Vagina (tissue), 2 donors: ENCODE measurements around the gene RPGR. TPM values are rescaled to one million over a fixed set of nuclear protein-coding genes. Genes with fewer than 3 reads are reported as not detected.
A peak's percentile ranks its signal among the peaks of the same experiment; 100 is the strongest.

Experiments used
- DNase-seq, 2 donors: peaks; one replicate each; pipeline ENCODE4 v3.0.0-alpha.2; 2017; ENCODE audit errors: extremely low spot score in 2 of 2
- H3K27ac ChIP-seq: fragments of 200-600 bp; sonication (generic); one replicate; pipeline ENCODE4 v1.5.1; 2019
- H3K27me3 ChIP-seq: fragments of 200-600 bp; sonication (generic); one replicate; pipeline ENCODE4 v1.5.1; 2019
- H3K36me3 ChIP-seq, 2 donors: fragments of 200-600 bp; sonication (generic); one replicate each; pipeline ENCODE4 v1.5.1; 2017 to 2019
- H3K4me1 ChIP-seq: fragments of 200-600 bp; sonication (generic); one replicate; pipeline ENCODE4 v1.5.1; 2019
- H3K4me3 ChIP-seq, 2 donors: fragments of 200-600 bp; sonication (generic); 1 replicate in 1 of 2; 2 replicates in 1 of 2; pipeline ENCODE4 v1.5.1; 2016 to 2019
- H3K9me3 ChIP-seq: fragments of 200-600 bp; sonication (generic); one replicate; pipeline ENCODE4 v1.5.1; 2019
- POLR2A ChIP-seq, 2 donors: fragments of 450-650 bp; IDR thresholded peaks; one replicate each; pipeline ENCODE4 v1.6.1; 2017; ENCODE audit warnings: antibody characterized with exemption in 2 of 2, mild to moderate bottlenecking in 2 of 2, moderate library complexity in 2 of 2
- POLR2AphosphoS5 ChIP-seq, 2 donors: sonication (generic); formaldehyde crosslinking; IDR thresholded peaks; one replicate each; pipeline ENCODE4 v1.9.0; 2017; ENCODE audit warnings: antibody characterized with exemption in 2 of 2, mild to moderate bottlenecking in 2 of 2, low read depth in 1 of 2; ENCODE audit not compliant: insufficient read depth in 1 of 2
- intact Hi-C: fragments of 100-400 bp; cut with DNase I; formaldehyde crosslinking; loops from one replicate; pipeline ENCODE4 v1.15.1; 2023
- total RNA-seq: library from RNA; depleted of rRNA; stranded (reverse); fragments of >200 nt; gene quantifications from one replicate; pipeline ENCODE4 v1.2.3, GENCODE V29; 2016
- TF ChIP-seq, protein P1 (sequence below), 3 experiments: fragments of 450-650 bp in 2 of 3; fragments of 200-600 bp in 1 of 3; sonication (generic) in 1 of 3; IDR thresholded peaks; one replicate each; pipeline ENCODE4 v1.5.1; 2017 to 2019; ENCODE audit warnings: antibody characterized with exemption in 3 of 3, mild to moderate bottlenecking in 2 of 3, moderate library complexity in 2 of 3

Gene RPGR
- total RNA-seq, 1 donor from 2014 or later = 15.0 TPM

DNA sequence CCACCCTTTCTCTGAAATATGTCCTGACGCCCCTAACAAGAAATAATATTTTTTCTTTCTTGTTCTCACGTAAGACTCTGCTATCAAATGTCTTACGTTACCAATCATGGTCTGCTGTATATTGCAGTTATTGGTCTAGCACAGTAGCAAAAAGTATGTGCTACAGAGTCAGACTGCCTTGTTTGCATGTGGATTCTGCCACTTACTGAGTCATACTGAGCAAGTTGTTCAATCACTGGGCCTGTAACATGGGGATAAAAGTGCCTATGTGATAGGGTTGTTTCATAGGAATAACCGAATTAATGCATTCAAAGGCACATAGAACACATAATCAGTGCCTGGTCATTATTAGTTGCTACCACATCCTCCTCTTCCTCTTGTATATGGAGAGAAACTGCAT, 14.1 kb downstream of the RPGR start:
- no peaks in the 10 kb centered on the region for H3K36me3 ChIP-seq
- intact Hi-C loops = no loop called here

DNA sequence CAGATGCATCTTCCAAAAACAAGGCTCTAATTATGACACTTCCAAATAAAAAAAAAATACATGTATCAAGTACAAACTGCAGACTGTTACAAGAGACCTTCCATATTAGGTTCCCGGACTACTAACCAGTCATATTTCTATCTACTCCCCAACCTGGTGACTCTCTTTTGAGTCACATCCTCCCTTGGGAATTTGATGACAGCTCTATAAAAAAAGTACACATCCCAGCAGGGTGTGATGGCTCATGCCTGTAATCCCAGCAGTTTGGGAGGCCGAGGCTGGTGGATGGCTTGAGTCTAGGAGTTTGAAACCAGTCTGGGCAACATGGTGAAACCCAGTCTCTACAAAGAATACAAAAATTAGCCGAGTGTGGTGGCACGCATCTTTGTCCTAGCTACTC, 14.9 kb downstream of the RPGR start:
- intact Hi-C loops = no loop called here

More for the DNA sequence above, 14.1 kb downstream of the RPGR start:
- Histone ChIP-seq H3K9me3 (no peaks in the 10 kb centered on the region), H3K4me1 (no peaks in the 10 kb centered on the region), H3K27me3 (no peaks in the 10 kb centered on the region), H3K4me3 (no peak overlapping the region), H3K27ac (no peak overlapping the region)
- DNase-seq = no peak
- TF ChIP-seq, protein P1, sequence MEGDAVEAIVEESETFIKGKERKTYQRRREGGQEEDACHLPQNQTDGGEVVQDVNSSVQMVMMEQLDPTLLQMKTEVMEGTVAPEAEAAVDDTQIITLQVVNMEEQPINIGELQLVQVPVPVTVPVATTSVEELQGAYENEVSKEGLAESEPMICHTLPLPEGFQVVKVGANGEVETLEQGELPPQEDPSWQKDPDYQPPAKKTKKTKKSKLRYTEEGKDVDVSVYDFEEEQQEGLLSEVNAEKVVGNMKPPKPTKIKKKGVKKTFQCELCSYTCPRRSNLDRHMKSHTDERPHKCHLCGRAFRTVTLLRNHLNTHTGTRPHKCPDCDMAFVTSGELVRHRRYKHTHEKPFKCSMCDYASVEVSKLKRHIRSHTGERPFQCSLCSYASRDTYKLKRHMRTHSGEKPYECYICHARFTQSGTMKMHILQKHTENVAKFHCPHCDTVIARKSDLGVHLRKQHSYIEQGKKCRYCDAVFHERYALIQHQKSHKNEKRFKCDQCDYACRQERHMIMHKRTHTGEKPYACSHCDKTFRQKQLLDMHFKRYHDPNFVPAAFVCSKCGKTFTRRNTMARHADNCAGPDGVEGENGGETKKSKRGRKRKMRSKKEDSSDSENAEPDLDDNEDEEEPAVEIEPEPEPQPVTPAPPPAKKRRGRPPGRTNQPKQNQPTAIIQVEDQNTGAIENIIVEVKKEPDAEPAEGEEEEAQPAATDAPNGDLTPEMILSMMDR (IDR thresholded peaks at IDR 0.05) = no peak
- TF ChIP-seq POLR2AphosphoS5 (IDR thresholded peaks at IDR 0.05; ENCODE audit: insufficient read depth in 1 of 2, low read depth in 1 of 2) (no peak), POLR2A (IDR thresholded peaks at IDR 0.05) (no peak)

DNA sequence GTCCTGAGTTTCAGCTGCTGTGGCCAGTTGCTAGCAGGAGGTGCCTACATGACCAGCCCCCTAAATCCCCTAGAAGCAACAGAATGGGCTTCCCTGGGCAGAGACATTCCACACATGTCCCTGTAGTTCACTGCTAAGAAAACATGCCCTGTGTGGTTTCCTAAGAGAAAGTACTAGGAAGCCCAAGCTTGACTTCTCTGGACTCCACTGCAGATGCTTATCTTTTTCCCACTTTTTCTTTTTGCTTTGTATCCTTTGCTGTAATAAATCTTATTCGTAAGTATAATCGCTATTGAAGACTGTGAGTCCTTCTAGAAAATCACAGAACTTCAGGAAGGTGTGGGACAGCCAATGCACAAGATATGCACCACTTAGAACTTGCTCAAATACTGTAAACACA, 15.6 kb downstream of the RPGR start:
- DNase-seq = no peak
- Histone ChIP-seq H3K4me3 (no peak overlapping the region), H3K27me3 (no peaks in the 10 kb centered on the region), H3K36me3 (no peaks in the 10 kb centered on the region), H3K4me1 (no peaks in the 10 kb centered on the region), H3K9me3 (no peaks in the 10 kb centered on the region), H3K27ac (no peak overlapping the region)
- intact Hi-C loops = no loop called here
- TF ChIP-seq, protein P1 (IDR thresholded peaks at IDR 0.05) = no peak
- TF ChIP-seq POLR2A (IDR thresholded peaks at IDR 0.05) (no peak), POLR2AphosphoS5 (IDR thresholded peaks at IDR 0.05; ENCODE audit: insufficient read depth in 1 of 2, low read depth in 1 of 2) (no peak)

More for the DNA sequence above, 14.9 kb downstream of the RPGR start:
- no peak for TF ChIP-seq POLR2AphosphoS5 (IDR thresholded peaks at IDR 0.05; ENCODE audit: insufficient read depth in 1 of 2, low read depth in 1 of 2)
- TF ChIP-seq, protein P1 (IDR thresholded peaks at IDR 0.05) = no peak
- no peak for TF ChIP-seq POLR2A (IDR thresholded peaks at IDR 0.05)
- Histone ChIP-seq H3K9me3 (no peaks in the 10 kb centered on the region), H3K27ac (no peak overlapping the region), H3K4me3 (no peak overlapping the region), H3K36me3 (no peaks in the 10 kb centered on the region), H3K4me1 (no peaks in the 10 kb centered on the region), H3K27me3 (no peaks in the 10 kb centered on the region)
- no peak for DNase-seq

DNA sequence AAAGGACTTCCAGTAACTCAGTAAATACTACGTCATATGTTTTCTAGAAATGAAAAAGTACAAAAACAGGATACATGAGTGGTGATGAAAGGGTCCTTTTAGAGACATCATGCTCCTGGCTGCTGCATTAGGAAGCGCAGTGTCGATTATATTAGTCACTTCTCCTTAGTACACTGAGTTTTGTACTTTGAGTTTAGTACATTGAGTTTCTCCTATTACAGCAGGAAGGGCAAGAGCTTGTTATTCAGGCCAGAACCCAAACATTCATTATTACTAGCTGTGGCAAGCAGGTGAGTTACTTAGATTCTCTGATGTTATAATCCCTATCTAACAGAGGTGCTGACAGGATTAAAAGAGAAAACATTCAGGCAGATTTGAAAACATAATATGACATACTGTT, 21.3 kb downstream of the RPGR start:
- no peak overlapping the region for H3K27ac ChIP-seq
- H3K36me3 ChIP-seq = no peaks in the 10 kb centered on the region
- intact Hi-C loops = no loop called here
- TF ChIP-seq POLR2AphosphoS5 (IDR thresholded peaks at IDR 0.05; ENCODE audit: insufficient read depth in 1 of 2, low read depth in 1 of 2) = peak in 1 of 2 donors; percentile 78
- no peak for TF ChIP-seq POLR2A (IDR thresholded peaks at IDR 0.05)
- TF ChIP-seq, protein P1 (IDR thresholded peaks at IDR 0.05) = no peak
- no peak overlapping the region for H3K4me3 ChIP-seq
- no peaks in the 10 kb centered on the region for H3K27me3 ChIP-seq
- DNase-seq = no peak
- H3K4me1 ChIP-seq = no peaks in the 10 kb centered on the region
- H3K9me3 ChIP-seq = no peaks in the 10 kb centered on the region

DNA sequence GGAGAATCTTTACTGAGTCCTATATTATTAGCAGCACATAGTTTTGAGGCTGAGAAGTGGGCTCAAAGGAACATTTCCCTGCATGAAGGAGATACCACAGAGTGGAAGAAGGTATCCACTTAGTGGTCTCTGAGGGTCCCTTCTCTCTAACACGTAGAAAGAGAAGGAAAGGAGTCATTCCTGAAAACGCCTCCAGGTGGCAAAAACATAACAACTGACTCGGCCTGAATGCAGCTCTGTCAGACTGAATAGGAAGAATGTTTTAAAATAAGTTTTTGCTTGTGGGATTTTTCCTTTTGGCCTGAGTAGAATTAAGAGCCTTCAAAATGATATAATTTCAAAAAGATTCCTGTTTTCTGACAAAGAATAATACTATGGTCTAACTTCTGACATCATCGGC, 23.3 kb downstream of the RPGR start:
- H3K9me3 ChIP-seq = no peaks in the 10 kb centered on the region
- TF ChIP-seq POLR2A (IDR thresholded peaks at IDR 0.05) (no peak), POLR2AphosphoS5 (IDR thresholded peaks at IDR 0.05; ENCODE audit: insufficient read depth in 1 of 2, low read depth in 1 of 2) (no peak)
- TF ChIP-seq, protein P1 (IDR thresholded peaks at IDR 0.05) = no peak
- DNase-seq = no peak
- intact Hi-C loops = no loop called here
- no peaks in the 10 kb centered on the region for H3K27me3 ChIP-seq
- no peaks in the 10 kb centered on the region for H3K4me1 ChIP-seq
- no peaks in the 10 kb centered on the region for H3K36me3 ChIP-seq
- no peak overlapping the region for H3K27ac ChIP-seq
- H3K4me3 ChIP-seq = no peak overlapping the region
